Panc1 (cell line): ENCODE results near the gene STK16. TPM values are rescaled to one million over a fixed set of nuclear protein-coding genes. Genes with fewer than 3 reads are reported as not detected.

Experiments
- ATAC-seq: fragments of 200-7000 bp; cut with Tn5 transposase; 2 replicates; pipeline ENCODE4 v1.9.1; 2020; ENCODE audit warnings: mild to moderate bottlenecking, moderate library complexity
- BruUV-seq: library from RNA; stranded (reverse); fragments of 400-500 nt; replicated peaks from 2 replicates; lab custom pipeline; 2021; lab: Mats Ljungman, UMichigan
- CTCF ChIA-PET: fragments of 300-600 bp; sonication (Branson Sonifier 250); formaldehyde crosslinking; loops from one replicate; lab custom pipeline; 2022; ENCODE audit warnings: antibody characterized with exemption; lab: Charles Lee
- POLR2A ChIA-PET: fragments of 300-600 bp; sonication (Branson Sonifier 250); formaldehyde crosslinking; loops from one replicate; lab custom pipeline; 2022; ENCODE audit warnings: antibody characterized with exemption; lab: Charles Lee
- DNase-seq: peaks from one replicate; pipeline ENCODE4 v3.0.0-alpha.2; 2010; ENCODE audit warnings: low read depth, low spot score
- H3K27ac ChIP-seq: 2 replicates; pipeline ENCODE4 v1.5.1; 2011; ENCODE audit warnings: mild to moderate bottlenecking, low read length, inconsistent platforms
- H3K27me3 ChIP-seq: fragments of 200-500 bp; sonication (Bioruptor generic); 2 replicates; pipeline ENCODE4 v1.6.0; 2014; ENCODE audit warnings: low read length, inconsistent platforms; ENCODE audit not compliant: control insufficient read depth, insufficient read depth
- H3K36me3 ChIP-seq: fragments of 200-500 bp; sonication (Bioruptor generic); 2 replicates; pipeline ENCODE4 v1.5.1; 2014; ENCODE audit warnings: inconsistent platforms, mild to moderate bottlenecking, low read length, moderate library complexity; ENCODE audit not compliant: control insufficient read depth, insufficient read depth
- H3K4me1 ChIP-seq: 2 replicates; pipeline ENCODE4 v1.5.1; 2011; ENCODE audit warnings: inconsistent platforms, mild to moderate bottlenecking, low read length, moderate library complexity; ENCODE audit not compliant: control insufficient read depth, insufficient read depth
- H3K4me3 ChIP-seq, 2 experiments: 2 replicates each; pipeline ENCODE4 v1.5.1; 2011 to 2012; ENCODE audit warnings: low read depth in 2 of 2, low read length in 2 of 2, mild to moderate bottlenecking in 2 of 2, inconsistent platforms in 1 of 2, moderate library complexity in 1 of 2
- H3K9me3 ChIP-seq: fragments of 200-500 bp; sonication (Bioruptor generic); 2 replicates; pipeline ENCODE4 v1.5.1; 2014; ENCODE audit warnings: low read depth, mild to moderate bottlenecking, inconsistent platforms, low read length, moderate library complexity; ENCODE audit not compliant: control insufficient read depth, insufficient read depth
- POLR2AphosphoS5 ChIP-seq: IDR thresholded peaks from 2 replicates; pipeline ENCODE4 v1.6.1; 2012; ENCODE audit warnings: mild to moderate bottlenecking, low read depth, low read length, moderate library complexity
- SIN3A ChIP-seq: IDR thresholded peaks from 2 replicates; pipeline ENCODE4 v1.6.1; 2012; ENCODE audit warnings: low read depth, mild to moderate bottlenecking, low read length, moderate library complexity, borderline replicate concordance; ENCODE audit not compliant: insufficient read depth
- TCF7L2 ChIP-seq: IDR thresholded peaks from 2 replicates; pipeline ENCODE4 v1.6.1; 2011; ENCODE audit warnings: mild to moderate bottlenecking, low read depth, low read length, inconsistent platforms
- in situ Hi-C: cut with HindIII; loops from 2 replicates; pipeline ENCODE4 v1.10.0; 2016; ENCODE audit warnings: low sequenced_read_pairs, low pct_unique_long_range_greater_than_20kb
- intact Hi-C: fragments of 100-400 bp; cut with micrococcal nuclease; formaldehyde crosslinking; loops from one replicate; pipeline ENCODE4 v1.10.0; 2022; ENCODE audit not compliant: unreplicated experiment
- total RNA-seq: library from RNA; stranded (reverse); gene quantifications from one replicate; pipeline ENCODE4 v1.2.1, GENCODE V29; 2021; ENCODE audit not compliant: unreplicated experiment
- TF ChIP-seq, protein P1 (sequence below): fragments of 450-650 bp; IDR thresholded peaks from 2 replicates; pipeline ENCODE4 v1.5.1; 2017; ENCODE audit warnings: mild to moderate bottlenecking
- TF ChIP-seq, protein P2 (sequence below), 2 experiments: IDR thresholded peaks; 2 replicates each; pipeline ENCODE4 v1.6.1; 2011 to 2012; ENCODE audit warnings: low read depth in 2 of 2, control low read depth in 1 of 2, low read length in 1 of 2, mild to moderate bottlenecking in 1 of 2, moderate library complexity in 1 of 2; ENCODE audit not compliant: insufficient read depth in 1 of 2

The STK16 gene
- total RNA-seq, 1 experiment from 2014 or later = 29.9 TPM

DNA sequence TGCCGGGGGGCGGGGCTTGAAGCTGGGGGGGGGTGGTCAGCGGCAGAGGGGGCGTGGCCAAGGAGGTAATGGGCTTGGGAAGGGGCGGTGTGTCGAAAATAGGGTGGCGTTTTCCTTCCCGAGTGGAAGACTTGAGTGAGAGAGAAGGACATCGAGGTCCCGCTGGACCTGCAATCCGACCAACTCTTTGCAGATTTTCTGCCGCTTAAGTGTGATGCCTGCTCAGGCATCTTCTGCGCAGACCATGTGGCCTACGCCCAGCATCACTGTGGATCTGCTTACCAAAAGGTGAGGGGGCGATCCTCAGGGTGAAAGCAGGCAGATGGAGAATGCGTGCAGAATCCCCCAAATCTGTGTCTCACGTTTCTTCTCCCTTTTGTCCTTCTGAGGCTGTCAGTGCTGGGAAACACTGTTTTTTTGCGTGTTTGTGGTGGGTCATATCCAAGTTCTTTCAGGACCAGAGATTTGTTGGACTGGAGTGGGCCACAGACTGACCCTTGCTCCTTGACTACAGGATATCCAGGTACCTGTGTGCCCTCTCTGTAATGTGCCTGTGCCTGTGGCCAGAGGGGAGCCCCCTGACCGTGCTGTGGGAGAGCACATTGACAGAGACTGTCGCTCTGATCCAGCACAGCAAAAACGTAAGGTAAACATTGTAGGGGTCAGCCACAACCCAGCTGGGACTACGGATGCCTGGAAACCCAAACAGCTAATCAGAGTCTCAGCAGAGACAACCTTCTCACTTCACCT is 38.0 kb upstream of the STK16 start:
- intact Hi-C loops = no loop called here
- CTCF ChIA-PET = no interaction called here
- BruUV-seq = TSS peak; percentile 94

DNA sequence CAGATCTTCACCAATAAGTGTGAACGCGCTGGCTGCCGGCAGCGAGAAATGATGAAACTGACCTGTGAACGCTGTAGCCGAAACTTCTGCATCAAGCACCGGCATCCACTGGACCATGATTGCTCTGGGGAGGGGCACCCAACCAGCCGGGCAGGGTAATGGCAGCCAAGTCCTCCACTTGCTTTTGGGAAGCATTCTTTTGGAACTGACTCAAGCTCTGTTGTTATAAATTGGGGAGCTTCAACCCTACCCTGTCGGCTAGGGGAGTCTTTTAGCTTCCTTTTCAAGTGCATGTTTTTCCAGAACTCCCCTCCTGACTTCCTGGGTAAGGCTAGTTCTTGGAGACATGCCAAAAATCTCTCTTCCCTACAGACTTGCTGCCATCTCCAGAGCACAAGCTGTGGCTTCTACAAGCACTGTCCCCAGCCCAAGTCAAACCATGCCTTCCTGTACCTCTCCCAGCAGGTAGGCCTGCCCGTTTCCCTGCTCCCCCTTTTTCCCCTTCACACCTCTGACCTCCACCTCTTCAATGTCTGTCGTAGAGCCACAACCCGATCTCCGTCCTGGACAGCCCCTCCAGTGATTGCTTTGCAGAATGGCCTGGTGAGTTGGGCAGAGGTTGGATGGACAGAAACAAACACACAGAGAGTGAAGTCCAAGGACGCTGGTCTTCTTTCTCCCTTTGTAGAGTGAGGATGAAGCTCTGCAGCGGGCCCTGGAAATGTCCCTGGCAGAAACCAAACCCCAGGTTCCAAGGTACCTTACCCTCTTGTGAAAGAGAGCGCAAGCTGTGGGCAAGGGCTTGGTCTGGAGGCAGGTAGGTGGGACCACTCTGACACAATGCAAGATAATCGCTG is 37.2 kb upstream of the STK16 start:
- TF ChIP-seq TCF7L2 (no peak), SIN3A (no peak), POLR2AphosphoS5 (no peak)
- TF ChIP-seq, protein P1, sequence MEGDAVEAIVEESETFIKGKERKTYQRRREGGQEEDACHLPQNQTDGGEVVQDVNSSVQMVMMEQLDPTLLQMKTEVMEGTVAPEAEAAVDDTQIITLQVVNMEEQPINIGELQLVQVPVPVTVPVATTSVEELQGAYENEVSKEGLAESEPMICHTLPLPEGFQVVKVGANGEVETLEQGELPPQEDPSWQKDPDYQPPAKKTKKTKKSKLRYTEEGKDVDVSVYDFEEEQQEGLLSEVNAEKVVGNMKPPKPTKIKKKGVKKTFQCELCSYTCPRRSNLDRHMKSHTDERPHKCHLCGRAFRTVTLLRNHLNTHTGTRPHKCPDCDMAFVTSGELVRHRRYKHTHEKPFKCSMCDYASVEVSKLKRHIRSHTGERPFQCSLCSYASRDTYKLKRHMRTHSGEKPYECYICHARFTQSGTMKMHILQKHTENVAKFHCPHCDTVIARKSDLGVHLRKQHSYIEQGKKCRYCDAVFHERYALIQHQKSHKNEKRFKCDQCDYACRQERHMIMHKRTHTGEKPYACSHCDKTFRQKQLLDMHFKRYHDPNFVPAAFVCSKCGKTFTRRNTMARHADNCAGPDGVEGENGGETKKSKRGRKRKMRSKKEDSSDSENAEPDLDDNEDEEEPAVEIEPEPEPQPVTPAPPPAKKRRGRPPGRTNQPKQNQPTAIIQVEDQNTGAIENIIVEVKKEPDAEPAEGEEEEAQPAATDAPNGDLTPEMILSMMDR = no peak
- TF ChIP-seq, protein P2, sequence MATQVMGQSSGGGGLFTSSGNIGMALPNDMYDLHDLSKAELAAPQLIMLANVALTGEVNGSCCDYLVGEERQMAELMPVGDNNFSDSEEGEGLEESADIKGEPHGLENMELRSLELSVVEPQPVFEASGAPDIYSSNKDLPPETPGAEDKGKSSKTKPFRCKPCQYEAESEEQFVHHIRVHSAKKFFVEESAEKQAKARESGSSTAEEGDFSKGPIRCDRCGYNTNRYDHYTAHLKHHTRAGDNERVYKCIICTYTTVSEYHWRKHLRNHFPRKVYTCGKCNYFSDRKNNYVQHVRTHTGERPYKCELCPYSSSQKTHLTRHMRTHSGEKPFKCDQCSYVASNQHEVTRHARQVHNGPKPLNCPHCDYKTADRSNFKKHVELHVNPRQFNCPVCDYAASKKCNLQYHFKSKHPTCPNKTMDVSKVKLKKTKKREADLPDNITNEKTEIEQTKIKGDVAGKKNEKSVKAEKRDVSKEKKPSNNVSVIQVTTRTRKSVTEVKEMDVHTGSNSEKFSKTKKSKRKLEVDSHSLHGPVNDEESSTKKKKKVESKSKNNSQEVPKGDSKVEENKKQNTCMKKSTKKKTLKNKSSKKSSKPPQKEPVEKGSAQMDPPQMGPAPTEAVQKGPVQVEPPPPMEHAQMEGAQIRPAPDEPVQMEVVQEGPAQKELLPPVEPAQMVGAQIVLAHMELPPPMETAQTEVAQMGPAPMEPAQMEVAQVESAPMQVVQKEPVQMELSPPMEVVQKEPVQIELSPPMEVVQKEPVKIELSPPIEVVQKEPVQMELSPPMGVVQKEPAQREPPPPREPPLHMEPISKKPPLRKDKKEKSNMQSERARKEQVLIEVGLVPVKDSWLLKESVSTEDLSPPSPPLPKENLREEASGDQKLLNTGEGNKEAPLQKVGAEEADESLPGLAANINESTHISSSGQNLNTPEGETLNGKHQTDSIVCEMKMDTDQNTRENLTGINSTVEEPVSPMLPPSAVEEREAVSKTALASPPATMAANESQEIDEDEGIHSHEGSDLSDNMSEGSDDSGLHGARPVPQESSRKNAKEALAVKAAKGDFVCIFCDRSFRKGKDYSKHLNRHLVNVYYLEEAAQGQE (IDR thresholded peaks at IDR 0.05; ENCODE audit: insufficient read depth in 1 of 2, low read depth in 2 of 2, low read length in 1 of 2) = no peak
- DNase-seq = no peak
- H3K27ac ChIP-seq = peak overlapping the region; percentile 84
- ATAC-seq = no peak
- 0 out of 2 replicates have a peak, but pooled peaks cover 2% of the 10 kb centered on the region for H3K36me3 ChIP-seq
- no peaks in the 10 kb centered on the region for H3K27me3 ChIP-seq
- intact Hi-C loops (no loop called here), in situ Hi-C loops (no loop called here)
- peaks cover 16% of the 10 kb centered on the region for H3K4me1 ChIP-seq
- CTCF ChIA-PET = no interaction called here
- BruUV-seq = no TSS peak
- H3K9me3 ChIP-seq = no peaks in the 10 kb centered on the region
- POLR2A ChIA-PET = no interaction called here
- peak overlapping the region; percentile 55 to 93 for H3K4me3 ChIP-seq

More for the DNA sequence above, 38.0 kb upstream of the STK16 start:
- ATAC-seq (peak; percentile 32), DNase-seq (no peak)
- Histone ChIP-seq H3K4me3 (peak overlapping the region; percentile 55 to 93), H3K4me1 (peaks cover 16% of the 10 kb centered on the region), H3K36me3 (0 out of 2 replicates have a peak, but pooled peaks cover 2% of the 10 kb centered on the region), H3K27ac (peak overlapping the region; percentile 84), H3K27me3 (no peaks in the 10 kb centered on the region), H3K9me3 (no peaks in the 10 kb centered on the region)
- TF ChIP-seq POLR2AphosphoS5 = 0 out of 2 replicates have a peak, but pooled peaks have one; percentile 4
- TF ChIP-seq, protein P2 (IDR thresholded peaks at IDR 0.05; ENCODE audit: insufficient read depth in 1 of 2, low read depth in 2 of 2, low read length in 1 of 2) = no peak
- no peak for TF ChIP-seq SIN3A
- no peak for TF ChIP-seq TCF7L2
- TF ChIP-seq, protein P1 = no peak
- in situ Hi-C loops = no loop called here
- POLR2A ChIA-PET = interaction anchor here (0.7 kb wide), 1 partner anchor 947 kb away, joined by 6 read pairs; the partner anchor contains the start of gene GPBAR1
